Vagina (tissue), 2 donors: ENCODE measurements around the gene KCNG2.

Experiments
- POLR2A ChIP-seq, 2 donors: fragments of 450-650 bp; IDR thresholded peaks; one replicate each; pipeline ENCODE4 v1.6.1; 2017; ENCODE audit warnings: antibody characterized with exemption in 2 of 2, mild to moderate bottlenecking in 2 of 2, moderate library complexity in 2 of 2
- POLR2AphosphoS5 ChIP-seq, 2 donors: sonication (generic); formaldehyde crosslinking; IDR thresholded peaks; one replicate each; pipeline ENCODE4 v1.9.0; 2017; ENCODE audit warnings: antibody characterized with exemption in 2 of 2, mild to moderate bottlenecking in 2 of 2, low read depth in 1 of 2; ENCODE audit not compliant: insufficient read depth in 1 of 2

GRCh38 chr18:79930020-79930642 is 132.4 kb downstream of the KCNG2 start:
- TF ChIP-seq POLR2AphosphoS5 (IDR thresholded peaks at IDR 0.05; ENCODE audit: insufficient read depth in 1 of 2, low read depth in 1 of 2) (no peak), POLR2A (IDR thresholded peaks at IDR 0.05) (no peak)
